DMS79 treated with DMSO at 0.1 percent for 48 hours (cell line): ENCODE results near the gene FAH.
"Not testable (repeated sequence)": the region's sequence is repeated elsewhere in the genome, so short reads cannot be mapped to it uniquely, and the experiment has no call there.

Experiments
- DNase-seq: peaks from one replicate; lab custom pipeline; 2025; lab: John Stamatoyannopoulos, UW

FAH gene

DNA sequence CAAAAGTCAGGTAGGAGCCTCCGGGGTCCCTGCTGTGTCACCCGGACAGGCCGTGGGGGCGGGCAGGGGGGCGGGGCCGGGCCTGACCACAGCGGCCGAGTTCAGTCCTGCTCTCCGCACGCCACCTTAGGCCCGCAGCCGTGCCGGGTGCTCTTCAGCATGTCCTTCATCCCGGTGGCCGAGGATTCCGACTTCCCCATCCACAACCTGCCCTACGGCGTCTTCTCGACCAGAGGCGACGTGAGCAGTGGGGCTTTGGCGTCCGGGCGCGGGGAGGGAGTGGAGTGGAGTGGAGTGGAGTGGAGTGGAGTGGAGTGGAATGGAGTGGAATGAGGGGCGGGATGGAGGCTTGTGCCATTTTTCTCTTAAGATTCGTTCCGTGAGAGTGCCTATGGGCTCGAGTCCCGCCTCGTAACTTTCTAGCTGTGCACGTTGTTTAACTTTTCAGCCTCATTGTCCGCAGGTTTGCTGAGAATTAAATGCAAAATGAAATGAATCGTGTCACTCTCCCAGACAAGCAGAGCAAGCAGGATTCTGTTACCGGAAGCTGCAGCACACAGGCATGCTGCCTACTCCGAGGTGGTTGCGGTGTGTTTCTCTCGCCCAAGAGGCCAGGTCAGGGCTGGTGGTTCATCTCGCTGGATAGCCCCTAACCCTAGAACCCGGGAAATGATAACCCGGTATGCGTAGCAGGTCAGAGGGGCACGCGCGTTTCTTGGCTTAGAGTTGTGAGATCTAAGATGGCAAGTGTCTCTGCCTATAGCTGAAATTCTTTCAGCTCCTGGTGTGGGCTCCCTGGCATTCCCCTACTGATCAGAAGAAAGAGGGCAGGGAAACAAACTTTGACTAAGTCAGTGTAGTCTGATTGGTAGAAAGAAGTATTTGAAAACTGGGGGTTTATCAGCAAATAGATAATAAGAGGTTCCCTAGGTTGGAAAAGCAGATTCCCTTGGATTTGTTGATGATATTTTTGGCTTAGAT, at the start of gene FAH:
Gene FAH (plus strand): TSS at position 104 of the 981 bp plus-strand sequence. CDS start 56 bp downstream, at position 160.
- DNase-seq: no peak

DNA sequence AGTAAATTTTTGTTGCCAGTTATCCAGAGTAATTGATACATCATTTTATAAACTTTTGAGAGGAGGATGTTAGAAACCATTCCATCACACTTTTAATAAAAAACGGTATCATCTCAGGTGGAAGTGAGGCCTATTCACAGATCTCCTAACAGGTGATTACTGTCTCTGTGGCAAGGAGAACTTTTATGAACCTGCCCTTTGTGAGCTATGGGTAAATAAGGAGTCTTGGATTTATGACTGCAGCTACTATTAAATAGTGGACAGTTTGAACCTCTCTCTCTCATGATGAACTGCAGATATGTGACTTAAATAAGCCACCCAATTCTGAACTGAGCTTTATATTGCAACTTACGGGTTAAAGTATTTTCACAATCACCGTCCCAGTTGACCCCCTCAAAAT, 47.6 kb upstream of the FAH start:
- DNase-seq: no peak

DNA sequence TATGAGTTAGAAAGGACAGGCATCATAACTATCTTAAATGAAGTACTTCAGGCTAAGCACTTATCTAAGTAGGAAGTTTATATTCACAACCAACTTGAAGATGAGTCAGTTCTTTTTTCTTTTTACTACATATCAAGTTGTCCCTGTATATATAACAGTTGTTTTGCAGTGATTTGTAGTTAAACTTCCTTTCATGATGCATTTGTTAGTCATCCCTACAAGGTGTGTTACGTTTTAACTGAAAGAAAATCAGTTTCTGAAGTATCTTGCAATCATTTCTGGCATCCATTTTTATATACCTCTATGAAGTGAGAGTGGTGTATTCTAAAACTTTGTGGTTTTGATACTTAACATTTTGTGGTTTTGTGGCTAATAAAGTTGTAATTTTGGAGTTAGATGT, 47.2 kb upstream of the FAH start:
- no peak for DNase-seq

DNA sequence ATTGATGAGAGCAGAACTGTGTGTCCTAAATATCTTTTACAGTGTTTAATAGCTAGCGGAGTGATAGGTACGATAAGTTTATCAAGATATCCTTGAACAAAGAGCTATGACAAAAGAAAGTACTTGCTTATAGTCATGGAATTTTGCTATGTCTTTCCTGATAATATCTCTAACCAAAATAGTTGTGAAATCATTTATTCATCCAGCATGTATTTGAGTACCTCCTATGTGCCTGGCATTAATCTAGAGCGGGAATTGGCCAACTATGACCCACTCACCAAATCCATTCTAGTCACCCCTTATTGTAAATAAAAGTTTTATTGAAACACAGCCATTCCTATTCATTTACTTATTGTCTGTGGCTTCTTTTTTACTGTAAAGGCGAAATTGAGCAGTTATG, 46.7 kb upstream of the FAH start:
- no peak for DNase-seq

DNA sequence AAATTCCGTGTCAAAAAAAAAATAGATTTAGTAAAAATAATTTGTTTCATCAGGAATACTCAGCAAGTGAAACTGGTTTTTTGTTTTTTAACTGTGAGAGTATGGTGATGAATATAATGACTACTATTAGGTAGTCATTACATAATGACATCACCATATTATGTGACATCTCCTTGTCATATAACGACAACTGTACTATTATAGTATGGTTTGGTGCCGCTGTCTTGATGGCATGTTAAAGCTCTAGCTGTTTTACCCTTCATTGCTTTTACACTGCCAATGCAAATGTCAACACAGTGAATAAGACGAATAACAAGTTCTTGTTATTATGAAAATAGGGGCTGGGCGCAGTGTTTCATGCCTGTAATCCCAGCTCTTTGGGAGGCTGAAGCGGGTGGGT, 45.6 kb upstream of the FAH start:
- no peak for DNase-seq

DNA sequence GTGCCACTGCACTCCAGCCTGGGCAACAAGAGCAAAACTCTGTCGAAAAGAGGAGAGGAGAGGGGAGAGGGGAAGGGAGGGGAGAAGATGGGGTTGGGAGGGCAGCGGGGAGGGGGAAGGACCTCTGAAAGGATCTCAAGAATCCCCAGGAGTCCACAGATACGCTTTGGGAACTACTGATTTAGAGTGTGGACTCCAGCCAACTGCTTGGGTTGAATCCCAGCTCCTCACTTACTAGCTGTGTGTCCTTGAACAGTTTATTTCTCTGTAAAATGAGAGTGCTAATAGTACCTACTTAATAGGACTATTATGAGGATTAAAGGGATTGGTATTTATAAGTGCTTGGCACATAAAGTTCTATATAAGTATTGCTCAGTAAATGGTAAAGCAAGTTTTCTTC, 45.0 kb upstream of the FAH start:
- DNase-seq: peak; percentile 8

DNA sequence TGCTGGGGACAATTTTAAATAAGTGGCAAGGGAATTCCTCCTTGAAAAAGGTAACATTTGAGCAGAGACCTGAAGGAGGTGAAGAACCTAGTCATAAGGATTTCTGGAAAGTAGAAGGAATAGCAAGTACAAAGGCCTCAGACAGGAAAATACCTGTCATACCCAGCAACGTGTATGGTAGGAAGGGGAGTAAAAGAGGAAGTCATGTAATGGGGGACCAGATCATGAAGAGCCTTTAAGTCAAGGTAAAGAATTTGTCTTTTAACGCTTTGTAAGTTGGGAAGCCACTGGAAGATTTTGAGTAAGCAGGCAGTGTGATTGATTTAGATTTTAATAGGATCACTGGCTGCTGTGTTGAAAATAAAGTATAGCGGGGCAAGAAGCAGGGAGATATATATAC, 43.4 kb upstream of the FAH start:
- DNase-seq: no peak

DNA sequence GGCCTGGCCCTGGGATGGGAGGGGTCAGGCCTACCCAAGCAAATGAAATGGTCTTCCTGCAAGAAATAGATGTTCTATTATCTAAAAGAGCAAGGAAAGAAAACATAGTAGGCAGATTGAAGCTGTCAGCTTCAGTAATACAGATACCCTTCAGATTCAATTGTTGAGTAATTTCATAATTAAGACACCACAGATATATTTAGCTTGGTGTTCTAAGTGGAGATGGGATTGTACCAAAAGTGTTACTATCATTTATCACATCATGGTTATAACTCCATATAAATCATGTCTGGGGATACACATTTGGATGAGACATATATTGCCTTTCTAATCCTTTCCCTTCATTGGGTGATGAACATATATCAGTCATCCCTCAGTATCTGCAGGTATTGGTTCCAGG, 41.9 kb upstream of the FAH start:
- no peak for DNase-seq

DNA sequence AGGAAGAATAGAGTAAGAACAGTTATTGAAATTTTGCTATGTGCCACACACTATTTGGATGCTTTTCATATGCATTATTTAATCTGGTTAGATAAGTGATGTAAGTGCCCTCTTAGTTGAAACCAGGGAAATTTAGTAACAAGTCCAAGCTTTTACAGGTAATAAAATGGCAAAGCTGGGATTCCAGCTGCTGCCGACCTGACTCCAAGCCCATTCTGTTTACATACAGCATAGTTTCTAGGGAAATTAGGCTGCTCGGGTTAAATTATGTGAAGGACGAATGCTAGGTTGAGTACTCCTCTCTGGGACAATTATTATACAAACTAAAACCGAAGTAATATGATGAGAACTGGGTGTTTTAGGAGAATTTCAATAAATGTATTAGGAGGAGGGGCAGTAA, 38.7 kb upstream of the FAH start:
- DNase-seq: no peak

DNA sequence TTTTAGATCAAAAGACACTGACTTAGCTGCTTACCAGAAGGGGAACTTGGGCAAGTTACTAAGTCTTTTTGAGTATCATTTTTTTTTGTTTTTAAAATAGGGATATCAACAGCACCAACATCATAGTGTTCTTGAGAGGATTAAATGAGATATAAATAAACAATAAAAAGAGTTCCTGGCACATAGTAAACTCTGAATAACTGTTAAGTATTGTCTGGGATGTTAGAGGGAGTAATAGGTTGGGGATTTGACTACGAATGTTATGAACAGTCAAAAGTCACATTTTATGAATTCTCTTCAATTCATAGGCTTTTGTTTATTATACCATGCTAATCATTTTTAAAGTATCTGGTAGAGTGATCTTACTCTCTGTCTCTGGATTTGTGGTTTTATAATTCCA, 37.8 kb upstream of the FAH start:
- DNase-seq: no peak

DNA sequence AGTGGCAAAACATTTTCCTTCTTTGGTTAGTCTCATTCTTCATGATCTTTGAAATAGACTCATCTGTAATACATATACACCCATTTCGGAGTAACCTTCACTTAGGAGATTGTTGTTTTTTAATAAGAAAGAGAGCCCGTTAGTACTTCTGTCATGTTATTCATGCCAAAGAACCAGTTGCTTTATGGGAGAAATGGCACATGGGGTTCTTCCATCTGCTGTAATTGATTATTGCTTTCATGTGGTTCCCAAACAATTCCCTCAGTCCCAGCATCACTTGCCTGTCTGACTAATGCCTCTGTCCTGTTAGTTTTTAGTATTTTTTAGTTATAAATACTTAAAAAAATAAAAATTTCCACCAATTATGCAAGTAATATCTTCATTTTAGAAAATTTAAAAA, 33.8 kb upstream of the FAH start:
- DNase-seq: no peak

DNA sequence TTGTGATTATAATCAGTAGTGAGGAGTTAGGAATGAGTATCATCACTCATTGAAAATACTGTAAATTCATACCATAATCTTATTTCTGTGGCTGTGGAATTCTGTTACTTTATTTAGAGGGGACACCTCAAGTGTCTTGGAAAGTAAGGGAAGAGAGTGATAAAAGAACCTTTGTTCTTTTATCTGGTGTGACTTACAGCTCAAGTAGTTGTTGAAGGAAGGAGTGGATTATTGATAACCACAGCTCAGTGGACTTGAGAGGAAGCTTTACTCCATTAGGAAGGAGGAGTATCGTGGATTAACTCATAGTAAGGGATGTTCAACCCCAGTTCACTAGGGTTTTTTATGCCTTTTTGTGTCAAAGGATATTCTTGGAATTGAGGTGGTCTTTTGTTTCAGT, 32.2 kb upstream of the FAH start:
- DNase-seq: no peak

DNA sequence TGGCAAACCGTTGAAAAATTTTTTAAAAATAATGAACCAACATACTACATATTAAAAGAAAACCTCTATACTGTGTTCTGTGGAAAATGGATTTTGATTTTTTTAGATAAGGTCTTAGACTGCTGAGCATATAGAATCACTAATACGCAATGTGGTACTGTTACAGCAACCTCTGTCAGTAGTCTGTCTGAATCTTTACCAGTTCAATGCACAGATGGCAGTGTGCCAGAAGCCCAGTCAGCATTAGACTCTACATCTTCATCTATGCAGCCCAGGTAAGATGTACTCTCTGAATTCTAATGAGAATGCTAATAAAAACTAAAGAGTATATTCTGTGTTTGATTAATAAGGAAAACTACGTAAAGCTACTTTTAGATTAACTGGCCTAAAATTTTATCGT, 31.3 kb upstream of the FAH start:
- DNase-seq: no peak

DNA sequence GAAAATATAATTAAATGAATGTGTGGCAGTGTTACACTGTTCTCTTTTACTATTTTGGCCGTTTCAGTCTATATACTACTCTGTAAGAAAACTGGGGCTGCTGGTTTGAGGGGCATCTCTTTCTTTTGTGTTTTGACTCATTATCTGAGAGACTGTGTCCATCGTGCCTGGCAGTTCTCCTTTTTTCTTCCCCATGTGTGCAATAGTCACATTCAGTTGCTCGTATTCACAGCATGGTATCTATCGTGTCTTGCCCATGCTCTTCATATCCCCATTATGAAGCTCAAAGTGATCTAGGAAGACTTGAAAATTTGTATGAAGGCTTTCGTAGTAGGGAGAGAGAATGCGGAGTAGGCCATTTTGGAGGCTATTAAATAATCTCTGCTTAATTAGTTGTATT, 29.8 kb upstream of the FAH start:
- DNase-seq: no peak

DNA sequence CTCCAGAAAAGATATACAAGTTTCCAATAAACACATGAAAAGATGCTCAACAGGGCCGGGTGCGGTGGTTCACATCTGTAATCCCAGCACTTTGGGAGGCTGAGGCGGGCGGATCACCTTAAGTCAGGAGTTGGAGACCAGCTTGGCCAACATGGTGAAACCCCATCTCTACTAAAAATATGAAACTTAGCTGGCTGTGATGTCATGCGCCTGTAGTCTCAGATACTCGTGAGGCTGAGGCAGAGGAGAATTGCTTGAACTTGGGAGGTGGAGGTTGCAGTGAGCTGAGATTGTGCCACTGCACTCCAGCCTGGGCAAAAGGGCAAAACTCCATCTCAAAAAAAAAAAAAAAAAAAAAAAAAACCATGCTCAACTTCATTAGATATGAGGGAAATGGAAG, 25.5 kb upstream of the FAH start:
- not testable (repeated sequence) for DNase-seq

DNA sequence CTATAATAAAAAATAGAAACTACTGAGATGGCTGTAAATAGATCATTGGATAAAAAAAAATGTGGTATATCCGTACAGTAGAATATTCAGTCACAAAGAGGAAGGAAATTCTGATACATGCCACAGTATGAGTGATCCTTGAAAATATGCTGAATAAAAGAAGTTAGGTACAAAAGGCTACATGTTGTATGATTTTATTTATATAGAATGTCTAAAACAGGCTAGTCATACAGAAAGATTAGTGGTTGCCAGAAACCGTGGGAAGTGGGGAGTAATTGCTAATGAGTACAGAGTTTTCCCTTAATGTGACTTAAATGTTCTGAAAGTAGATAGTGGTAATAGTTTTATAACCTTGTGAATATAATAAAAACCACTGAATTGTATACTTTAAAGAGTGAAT, 24.9 kb upstream of the FAH start:
- no peak for DNase-seq

DNA sequence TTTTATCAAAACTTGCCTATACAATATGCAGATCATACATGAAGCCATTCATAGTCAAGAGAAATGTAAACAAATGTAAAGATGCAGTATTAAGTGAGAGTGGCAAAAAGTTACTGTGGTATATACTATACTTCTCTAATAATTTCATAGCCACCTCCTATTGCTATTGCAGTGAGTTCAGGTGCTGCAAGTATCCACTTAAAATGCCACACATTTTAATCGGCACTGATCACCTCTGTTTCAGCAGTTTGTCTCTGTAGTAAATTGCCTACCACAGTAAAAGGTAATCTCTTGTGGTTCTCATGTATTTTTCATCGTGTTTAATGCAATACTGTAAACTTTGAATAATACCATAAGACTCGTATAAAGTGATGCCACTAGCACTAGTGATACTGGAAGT, 20.4 kb upstream of the FAH start:
- no peak for DNase-seq

DNA sequence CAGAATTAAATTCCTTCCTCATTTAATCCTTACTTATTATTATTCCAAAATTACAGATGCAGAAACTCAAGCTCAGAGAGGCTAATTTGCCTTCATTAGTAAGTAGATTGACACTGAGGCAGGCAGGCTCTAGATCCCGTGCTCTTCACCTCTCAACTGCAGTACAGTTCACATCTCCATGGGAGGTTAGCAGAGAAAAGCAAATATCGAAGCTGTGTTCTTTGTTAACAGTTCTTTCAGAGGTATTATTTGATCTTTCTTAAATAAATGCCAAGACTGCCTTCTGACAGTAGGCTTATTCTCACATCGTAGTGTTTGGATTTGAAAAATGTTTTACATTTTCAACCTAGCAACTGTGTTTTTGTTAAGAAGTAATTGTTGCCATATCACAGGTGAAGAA, 15.9 kb upstream of the FAH start:
- no peak for DNase-seq

DNA sequence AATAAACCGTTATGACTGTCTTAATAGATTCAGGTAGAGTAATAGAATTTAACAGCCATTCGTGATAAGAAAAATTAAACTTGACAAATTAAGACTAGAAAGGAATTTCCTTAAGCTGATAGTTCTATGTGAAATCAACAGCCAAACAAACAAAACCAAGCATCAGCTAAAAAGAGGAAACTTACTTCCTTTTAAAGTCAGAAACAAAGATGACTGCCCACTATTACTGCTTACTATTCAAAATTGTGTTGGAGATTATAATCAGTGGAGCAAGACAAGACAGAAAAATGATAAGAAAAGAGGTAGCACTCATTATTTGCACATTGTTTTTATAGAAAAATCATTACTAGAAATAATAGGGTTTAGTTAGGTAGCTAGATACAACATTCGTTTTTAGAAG, 13.8 kb upstream of the FAH start:
- no peak for DNase-seq

DNA sequence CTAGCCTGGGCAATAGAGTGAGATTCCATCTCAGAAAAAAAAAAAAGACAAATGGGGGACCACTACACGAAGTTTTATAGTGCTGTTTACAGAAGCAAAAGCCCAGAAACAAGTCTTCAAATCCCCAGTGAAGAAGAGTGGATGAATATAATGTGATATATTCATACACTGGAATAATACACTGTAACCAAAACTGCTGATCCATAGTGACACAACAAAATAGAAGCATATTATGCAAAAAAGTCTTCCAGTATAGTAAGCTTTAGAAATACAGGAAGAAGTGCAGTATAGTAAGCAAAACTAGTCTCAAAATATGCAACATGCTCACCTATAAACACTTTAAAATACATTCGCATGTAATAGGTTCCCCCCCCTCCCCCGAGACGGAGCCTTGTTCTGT, 11.9 kb upstream of the FAH start:
- no peak for DNase-seq

DNA sequence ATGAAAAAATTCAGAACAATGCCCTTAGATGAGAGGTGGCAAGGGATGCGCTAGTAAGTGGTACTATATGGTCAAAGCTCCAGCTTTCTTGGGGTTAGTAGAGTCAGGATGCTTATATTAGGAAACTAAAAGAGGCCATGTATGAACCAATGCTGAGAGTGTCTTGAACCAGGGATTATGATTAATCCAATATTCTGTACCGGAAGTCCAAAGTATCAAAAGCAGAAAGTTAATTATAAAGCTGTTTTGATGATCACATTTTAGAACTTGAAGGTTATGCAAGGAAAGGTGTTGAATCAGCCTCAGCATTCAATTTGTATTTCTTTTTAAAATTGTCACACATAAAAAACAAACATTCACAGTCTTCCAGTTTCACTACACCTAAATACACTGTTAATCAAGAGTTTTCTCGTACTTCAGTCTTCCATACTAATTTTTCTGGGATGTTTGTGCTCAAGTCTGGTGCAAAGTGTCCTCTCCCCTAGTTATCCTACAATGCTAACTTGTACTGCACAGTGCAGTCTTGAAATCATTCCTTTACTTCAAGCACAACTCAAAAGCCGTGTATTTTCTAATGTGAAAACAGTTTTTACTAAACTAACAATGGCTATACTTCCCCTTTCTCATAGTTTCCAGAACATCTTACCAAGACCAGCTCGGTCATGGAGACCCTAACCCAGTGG, 10.7 kb upstream of the FAH start:
- DNase-seq: no peak

DNA sequence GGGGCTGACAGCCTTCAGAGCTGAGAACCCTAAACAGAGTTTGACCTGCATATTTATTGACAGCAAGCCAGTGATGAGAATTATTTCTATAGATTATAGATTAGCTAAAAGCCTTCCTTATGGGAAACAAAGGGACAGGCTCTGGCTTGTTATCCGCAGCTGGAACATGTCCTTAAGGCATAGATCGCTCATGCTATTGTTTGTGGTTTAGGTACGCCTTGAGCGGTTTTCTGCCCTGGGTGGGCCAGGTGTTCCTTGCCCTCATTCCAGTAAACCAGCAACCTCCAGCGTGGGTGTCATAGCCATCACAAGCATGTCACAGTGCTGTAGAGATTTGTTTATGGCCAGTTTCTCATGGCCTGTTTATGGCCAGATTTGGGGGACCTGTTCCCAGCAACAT, 10.2 kb upstream of the FAH start:
- DNase-seq: no peak

DNA sequence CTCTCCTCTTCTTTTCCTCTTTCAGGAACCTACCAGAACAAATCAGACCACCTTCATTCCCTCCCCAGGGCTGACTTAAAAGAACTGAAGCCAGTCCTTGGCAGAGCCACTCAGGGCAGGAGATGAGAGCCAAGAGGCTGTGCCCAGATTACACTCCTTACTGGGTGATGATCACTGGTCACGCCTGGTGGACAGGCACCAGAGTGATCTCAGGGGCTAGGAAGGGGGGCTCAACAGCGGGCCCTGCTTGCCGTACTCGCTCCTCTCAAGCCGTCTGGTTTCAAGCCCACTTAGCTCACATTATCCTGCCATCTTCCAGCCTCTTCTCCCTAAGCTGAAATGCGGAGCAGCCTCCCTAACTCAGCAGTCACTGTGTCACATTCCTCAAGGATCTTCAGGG, 1.7 kb upstream of the FAH start:
- DNase-seq: peak; percentile 2

DNA sequence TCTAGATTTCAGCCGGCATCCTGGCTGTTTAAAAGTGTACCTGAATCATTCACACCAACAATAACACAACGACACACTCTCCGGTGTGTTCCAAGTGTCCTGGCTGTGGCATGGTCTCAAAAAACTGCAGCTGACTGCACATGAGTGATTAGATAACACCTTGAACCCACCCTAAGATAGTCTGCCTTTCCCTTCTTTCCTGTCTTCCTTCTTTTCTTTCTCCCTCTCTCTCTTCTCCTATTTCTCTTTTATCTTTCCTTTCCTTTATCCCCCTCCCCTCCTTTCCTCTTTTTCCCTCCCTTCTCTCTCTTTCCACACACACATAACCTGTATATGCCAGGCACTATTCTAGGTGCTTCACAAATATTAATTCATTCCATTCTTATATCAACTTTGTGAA, 1.2 kb upstream of the FAH start:
- no peak for DNase-seq
